G401.6 (cell line): ENCODE results near the gene FBRSL1.
"Not testable (repeated sequence)": the region's sequence is repeated elsewhere in the genome, so short reads cannot be mapped to it uniquely, and the experiment has no call there.

ENCODE experiments used
- FAIRE-seq: peaks from 2 replicates; lab custom pipeline; 2012; peaks lifted over from hg19 to GRCh38; lab: Jason Lieb, UNC

Gene FBRSL1

GRCh38 chr12:132527186-132527882 is 37.4 kb downstream of the FBRSL1 start:
- no peak for FAIRE-seq

- no peak for FAIRE-seq
These were observed 37.9 kb downstream of the FBRSL1 start for GRCh38 chr12:132527883-132528264.

DNA sequence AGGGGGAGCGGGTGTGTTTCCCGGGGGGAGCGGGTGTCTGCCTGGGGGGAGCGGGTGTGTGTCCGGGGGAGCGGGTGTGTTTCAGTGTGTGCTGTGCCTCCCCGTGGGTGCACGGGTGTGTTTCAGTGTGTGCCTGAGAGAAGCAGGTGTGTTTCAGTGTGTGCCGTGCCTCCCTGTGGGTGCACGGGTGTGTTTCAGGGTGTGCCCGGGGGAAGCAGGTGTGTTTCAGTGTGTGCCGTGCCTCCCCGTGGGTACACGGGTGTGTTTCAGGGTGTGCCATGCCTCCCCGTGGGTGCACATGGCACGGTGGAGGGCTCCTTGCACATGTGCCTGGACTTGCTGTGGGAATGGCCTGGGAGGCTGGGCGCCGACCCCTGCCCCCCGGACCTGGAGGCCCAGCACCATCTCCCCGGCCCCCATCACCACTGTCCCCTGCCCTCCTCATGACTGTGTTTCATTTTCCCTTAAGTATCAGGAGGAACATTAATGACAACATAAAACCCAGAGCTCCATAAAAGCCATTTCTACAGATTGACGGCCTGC is 38.7 kb downstream of the FBRSL1 start:
- FAIRE-seq, result no peak

GRCh38 chr12:132529156-132529839 is 39.3 kb downstream of the FBRSL1 start:
- FAIRE-seq, result no peak

GRCh38 chr12:132529906-132530305 is 40.0 kb downstream of the FBRSL1 start:
- FAIRE-seq, result no peak

GRCh38 chr12:132530447-132530846 is 40.5 kb downstream of the FBRSL1 start:
- no peak for FAIRE-seq

- FAIRE-seq, result no peak
These were observed 40.9 kb downstream of the FBRSL1 start for GRCh38 chr12:132530851-132531250.

DNA sequence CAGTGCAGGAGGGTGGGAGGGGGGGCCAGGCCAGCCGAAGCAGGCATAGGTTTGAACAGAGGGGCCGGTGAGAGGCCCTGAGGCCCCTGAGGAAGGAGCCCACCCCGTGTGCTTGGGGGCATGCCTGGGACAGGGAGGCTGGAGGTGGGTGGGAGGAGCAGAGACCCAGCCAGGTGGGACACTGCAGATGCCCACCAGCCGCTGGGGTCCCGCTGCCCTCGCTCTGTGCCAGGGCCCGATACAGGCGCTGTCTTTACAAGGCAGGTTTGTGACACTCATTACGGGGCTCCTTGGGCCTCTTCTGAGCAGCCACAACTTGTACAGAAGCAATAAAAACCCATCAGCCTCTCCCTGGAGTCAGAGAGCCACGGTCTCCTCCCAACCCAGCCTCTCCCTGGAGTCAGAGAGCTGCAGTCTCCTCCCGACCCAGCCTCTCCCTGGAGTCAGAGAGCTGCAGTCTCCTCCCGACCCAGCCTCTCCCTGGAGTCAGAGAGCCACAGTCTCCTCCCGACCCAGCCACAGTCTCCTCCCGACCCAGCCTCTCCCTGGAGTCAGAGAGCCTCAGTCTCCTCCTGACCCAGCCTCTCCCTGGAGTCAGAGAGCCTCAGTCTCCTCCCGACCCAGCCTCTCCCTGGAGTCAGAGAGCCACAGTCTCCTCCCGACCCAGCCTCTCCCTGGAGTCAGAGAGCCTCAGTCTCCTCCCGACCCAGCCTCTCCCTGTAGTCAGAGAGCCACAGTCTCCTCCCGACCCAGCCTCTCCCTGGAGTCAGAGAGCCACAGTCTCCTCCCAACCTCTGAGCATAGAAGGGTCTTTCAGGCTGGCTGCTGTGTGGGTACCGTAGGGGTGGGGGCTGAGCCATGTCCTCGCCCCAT is 43.0 kb downstream of the FBRSL1 start:
- not testable (repeated sequence) for FAIRE-seq

DNA sequence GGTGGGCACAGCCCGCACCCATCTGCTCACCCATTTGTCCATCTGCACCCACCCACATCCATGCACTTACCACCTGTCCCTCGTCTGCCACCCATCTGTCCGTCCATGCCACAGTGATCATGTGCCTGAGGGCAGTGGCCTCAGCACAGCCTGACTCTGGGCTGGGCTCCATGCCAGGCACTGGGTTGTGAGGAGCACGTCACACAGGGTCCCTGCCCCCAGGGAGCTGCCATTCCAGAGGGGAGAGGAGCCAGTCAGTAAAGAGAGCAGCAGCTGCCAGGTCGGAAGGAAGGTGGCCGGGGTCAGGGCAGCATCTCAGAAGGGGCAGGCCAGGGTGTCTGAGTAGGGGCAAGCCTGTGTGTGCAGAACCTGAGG is 43.6 kb downstream of the FBRSL1 start:
- no peak for FAIRE-seq

DNA sequence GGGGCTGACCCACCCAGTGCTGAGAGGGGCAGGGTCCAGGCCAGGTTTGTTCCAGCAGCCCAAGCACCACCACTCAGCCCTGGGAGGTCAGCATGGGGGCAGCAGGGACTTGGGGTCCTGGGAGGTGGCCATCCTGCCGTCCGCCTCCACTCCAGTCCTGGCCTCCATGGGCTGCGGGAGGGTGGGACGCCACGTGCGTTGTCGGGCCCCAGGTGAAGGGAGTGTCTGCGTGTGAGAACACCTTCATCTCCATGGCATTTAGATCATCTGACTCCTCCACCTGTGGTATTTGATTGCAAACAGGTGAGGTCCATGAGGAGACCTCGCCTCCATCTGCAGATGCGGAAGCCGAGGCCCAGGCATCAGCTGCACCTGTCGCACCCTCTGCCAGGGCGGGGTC is 44.1 kb downstream of the FBRSL1 start:
- no peak for FAIRE-seq

GRCh38 chr12:132535019-132535418 is 45.1 kb downstream of the FBRSL1 start:
- no peak for FAIRE-seq

- no peak for FAIRE-seq
These were observed 46.3 kb downstream of the FBRSL1 start for GRCh38 chr12:132536102-132536876.

- FAIRE-seq, result no peak
These were observed 47.1 kb downstream of the FBRSL1 start for GRCh38 chr12:132537049-132537448.

GRCh38 chr12:132537836-132538662 is 48.1 kb downstream of the FBRSL1 start:
- no peak for FAIRE-seq

DNA sequence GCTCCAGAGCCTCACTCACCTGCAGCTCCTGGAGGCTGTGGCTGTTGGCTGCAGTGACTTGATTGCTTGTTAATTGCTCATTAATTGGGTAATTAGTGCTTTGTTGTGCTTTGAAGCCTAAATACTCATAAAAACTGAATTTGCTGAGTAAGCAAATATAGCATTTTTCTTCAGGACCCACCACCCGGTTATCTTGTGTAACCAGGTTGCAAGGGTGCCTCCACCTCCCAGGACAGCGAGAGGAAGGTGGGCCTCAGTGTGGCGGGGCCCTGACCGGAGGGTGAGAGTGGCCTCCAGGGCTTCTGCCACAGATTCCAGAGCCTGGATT is 48.7 kb downstream of the FBRSL1 start:
- no peak for FAIRE-seq

GRCh38 chr12:132539016-132539773 is 49.2 kb downstream of the FBRSL1 start:
- no peak for FAIRE-seq

GRCh38 chr12:132540436-132540835 is 50.5 kb downstream of the FBRSL1 start:
- FAIRE-seq, result no peak

DNA sequence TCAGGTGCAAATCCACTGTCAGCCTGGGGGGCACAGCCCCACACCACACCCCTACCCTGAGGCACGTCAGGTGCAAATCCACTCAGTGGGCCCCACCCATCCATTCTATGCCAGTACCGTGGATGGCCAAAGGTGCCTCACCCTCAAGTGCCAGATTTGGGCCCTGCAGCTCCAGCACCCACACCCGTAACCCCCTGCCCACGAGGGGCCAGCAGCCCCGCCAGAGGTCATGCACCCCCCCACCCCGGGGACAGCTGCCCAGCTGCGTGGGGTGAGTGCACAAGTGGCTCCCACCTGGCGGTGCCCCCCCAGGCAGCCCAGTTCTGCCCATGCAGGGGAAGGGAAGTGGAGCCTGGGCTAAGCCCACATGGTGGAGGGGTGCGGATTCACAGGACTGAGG is 51.2 kb downstream of the FBRSL1 start:
- FAIRE-seq, result no peak

DNA sequence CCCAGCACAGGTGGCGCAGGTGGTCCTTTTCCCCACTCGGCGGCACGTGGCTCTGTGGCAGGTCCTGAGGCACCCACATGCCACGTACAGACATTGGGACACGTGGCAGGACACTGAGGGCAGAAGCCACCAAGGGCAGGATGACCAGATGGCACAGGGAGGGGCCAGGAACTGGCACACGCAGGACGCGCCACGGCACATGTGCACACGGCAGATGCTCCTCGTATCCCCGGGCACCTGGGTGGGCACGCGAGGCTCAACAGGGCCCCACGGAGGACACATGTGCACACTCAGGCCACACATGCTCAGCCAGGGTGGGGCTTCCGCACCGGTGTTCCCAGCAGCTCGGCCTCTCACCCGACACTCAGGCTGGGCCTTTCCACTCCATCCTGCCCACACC is 52.0 kb downstream of the FBRSL1 start:
- FAIRE-seq, result no peak

GRCh38 chr12:132542661-132543060 is 52.7 kb downstream of the FBRSL1 start:
- FAIRE-seq, result no peak
